Measurements from ENCODE around the gene OR10AD1.
"Not testable (repeated sequence)": the region's sequence is repeated elsewhere in the genome, so short reads cannot be mapped to it uniquely, and the experiment has no call there.

OR10AD1 gene

DNA sequence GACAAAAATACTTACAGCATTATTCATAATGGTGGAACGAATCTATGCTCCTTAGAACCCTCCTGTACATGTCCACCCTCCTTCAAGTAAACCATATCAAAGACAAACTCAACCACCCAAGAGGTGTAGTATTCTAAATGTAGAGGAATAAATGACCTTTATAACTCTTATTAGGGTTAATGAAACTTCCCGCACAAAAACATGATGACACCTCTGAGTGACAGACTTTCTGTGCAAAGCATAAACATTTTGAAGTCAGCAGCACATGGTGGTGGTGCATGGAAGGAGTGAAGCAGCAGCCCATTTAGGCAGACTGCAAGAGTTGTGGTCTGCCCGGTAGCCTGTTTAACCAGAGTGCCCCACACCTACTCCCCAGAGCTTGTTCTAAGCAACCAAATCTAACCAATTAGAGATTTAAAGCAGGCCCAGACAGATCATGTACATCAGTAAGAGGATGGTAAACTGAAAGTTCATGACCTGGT, 45.2 kb downstream of the OR10AD1 start:
- no peak for DNase-seq

DNA sequence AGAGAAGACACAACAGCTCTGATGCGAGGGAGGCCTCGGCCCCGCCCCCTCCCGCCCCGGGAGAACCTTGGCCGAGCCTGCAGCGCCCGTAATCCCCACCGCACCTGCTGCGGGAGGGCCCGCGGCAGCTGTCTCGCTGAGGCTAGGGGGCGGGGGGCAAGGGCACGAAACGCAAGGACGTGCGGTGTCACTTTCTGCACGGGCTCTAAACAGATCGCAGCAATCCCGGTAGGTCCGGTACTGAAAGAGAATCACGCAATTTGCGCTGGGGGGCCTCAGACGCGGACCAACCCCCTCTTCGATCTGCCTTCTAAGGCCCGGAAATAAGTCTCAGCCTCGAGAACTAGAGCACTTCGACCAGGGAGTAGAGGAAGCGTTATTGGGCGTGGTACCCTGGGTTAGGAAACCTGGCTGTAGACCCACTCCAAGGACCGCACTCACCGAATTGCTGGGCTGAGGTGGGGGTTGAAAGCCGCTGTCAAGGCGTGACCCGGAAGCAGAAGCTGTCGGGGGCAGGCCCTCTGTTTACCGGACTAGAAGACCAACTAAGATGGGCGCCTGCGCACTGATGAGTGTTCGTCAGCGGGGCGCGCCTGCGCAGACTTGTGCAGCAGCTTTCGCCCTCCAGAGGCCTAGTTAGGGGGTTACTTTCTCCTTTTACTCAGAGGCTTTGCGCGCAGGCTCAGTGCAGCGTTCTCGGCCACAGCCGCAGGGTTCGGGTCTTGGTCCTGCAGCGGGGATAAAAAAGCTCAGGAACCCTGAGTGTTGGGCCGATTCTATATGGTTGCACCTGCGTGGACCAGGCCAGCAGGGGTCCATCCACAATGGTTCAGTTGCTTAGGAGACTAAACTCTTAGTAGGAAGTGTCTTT, 45.8 kb downstream of the OR10AD1 start, which contains the start of gene ASB8:
ASB8 (minus strand) TSS at position 498 of the 871 bp plus-strand sequence. CDS start 4,019 bp downstream, outside the sequence.
- peak; percentile 96 for DNase-seq

DNA sequence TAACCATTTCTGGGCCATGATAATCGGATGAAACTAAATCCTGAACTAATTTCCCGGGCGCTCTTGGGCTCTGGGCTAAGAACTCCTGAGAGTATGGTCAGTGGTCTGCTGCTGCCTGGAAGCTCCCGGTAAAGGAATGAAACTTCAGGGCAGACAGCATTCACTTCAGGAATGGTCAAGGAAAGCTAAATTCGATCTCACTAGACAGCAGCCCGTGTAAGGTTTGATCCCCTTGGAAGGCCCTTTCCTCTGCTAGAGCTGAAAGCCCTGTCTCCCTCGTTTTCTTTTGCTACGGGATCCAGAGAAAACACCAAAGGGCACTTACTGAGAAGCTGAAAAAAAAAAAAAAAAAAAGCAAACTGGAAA, 46.5 kb downstream of the OR10AD1 start:
- no peak for DNase-seq

DNA sequence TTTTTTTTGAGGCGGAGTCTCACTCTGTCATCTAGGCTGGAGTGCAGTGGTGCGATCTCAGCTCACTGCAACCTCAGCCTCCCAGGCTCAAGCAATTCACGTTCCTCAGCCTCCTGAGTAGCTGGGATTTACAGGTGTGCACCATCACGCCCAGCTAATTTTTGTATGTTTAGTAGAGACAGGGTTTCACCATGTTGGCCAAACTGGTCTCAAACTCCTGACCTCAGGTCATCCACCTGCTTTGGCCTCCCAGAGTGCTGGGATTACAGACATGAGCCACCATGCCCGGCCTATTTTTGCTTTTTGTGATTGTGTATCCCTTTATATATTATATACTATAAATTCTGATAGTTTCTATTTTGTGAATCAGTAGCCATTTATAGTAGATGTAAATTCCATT, 47.3 kb downstream of the OR10AD1 start:
- DNase-seq: not testable (repeated sequence)
